Osteoblast (primary cell): ENCODE results near the gene IMPACT. TPM values are rescaled to one million over a fixed set of nuclear protein-coding genes. Genes with fewer than 3 reads are reported as not detected.

Experiments
- DNase-seq: peaks from one replicate; pipeline ENCODE4 v3.0.0; 2011; ENCODE audit warnings: low spot score, mixed read lengths; ENCODE audit not compliant: insufficient read length; ENCODE audit errors: missing footprints
- H2AFZ ChIP-seq: 2 replicates; pipeline ENCODE4 v1.6.0; 2011; ENCODE audit warnings: mild to moderate bottlenecking, low read length
- H3K27ac ChIP-seq: 2 replicates; pipeline ENCODE4 v1.5.1; 2011; ENCODE audit warnings: mild to moderate bottlenecking, low read depth, low read length, moderate library complexity
- H3K27me3 ChIP-seq: 2 replicates; pipeline ENCODE4 v1.6.0; 2012; ENCODE audit warnings: mild to moderate bottlenecking, control low read depth, inconsistent platforms, low read length, moderate library complexity; ENCODE audit not compliant: insufficient read depth
- H3K36me3 ChIP-seq: 2 replicates; pipeline ENCODE4 v1.5.1; 2011; ENCODE audit warnings: mild to moderate bottlenecking, low read length, control low read depth, moderate library complexity; ENCODE audit not compliant: insufficient read depth
- H3K4me1 ChIP-seq: 2 replicates; pipeline ENCODE4 v1.5.1; 2011; ENCODE audit warnings: mild to moderate bottlenecking, low read length, control low read depth, moderate library complexity; ENCODE audit not compliant: insufficient read depth
- H3K4me2 ChIP-seq: 2 replicates; pipeline ENCODE4 v1.6.0; 2011; ENCODE audit warnings: mild to moderate bottlenecking, low read length; ENCODE audit not compliant: insufficient read depth
- H3K4me3 ChIP-seq: fragments of 200-600 bp; sonication (generic); 3 replicates; pipeline ENCODE4 v1.5.1; 2012; ENCODE audit warnings: mild to moderate bottlenecking, low read length, inconsistent platforms; ENCODE audit not compliant: insufficient read depth
- H3K79me2 ChIP-seq: 2 replicates; pipeline ENCODE4 v1.6.0; 2012; ENCODE audit warnings: mild to moderate bottlenecking, low read length, control low read depth, inconsistent platforms; ENCODE audit not compliant: insufficient read depth
- H3K9me3 ChIP-seq: 2 replicates; pipeline ENCODE4 v1.5.1; 2011; ENCODE audit warnings: low read depth, low read length, control low read depth
- H4K20me1 ChIP-seq: 2 replicates; pipeline ENCODE4 v1.6.0; 2012; ENCODE audit warnings: mild to moderate bottlenecking, low read length, control low read depth; ENCODE audit not compliant: insufficient read depth
- CTCF ChIP-seq: IDR thresholded peaks from 2 replicates; pipeline ENCODE4 v1.5.1; 2011; ENCODE audit warnings: mild to moderate bottlenecking, low read depth, low read length, moderate library complexity; ENCODE audit errors: extremely low read depth
- total RNA-seq: library from RNA; depleted of rRNA; stranded (reverse); fragments of >200 nt; gene quantifications from 2 replicates; pipeline ENCODE4 v1.2.3, GENCODE V29; 2012

IMPACT gene
- total RNA-seq, 1 donor = 34.7 TPM

- Histone ChIP-seq H3K4me2 (no peak overlapping the region), H3K4me1 (no peaks in the 10 kb centered on the region), H2AFZ (no peak overlapping the region), H3K36me3 (no peaks in the 10 kb centered on the region), H3K9me3 (no peaks in the 10 kb centered on the region), H4K20me1 (no peaks in the 10 kb centered on the region), H3K79me2 (no peaks in the 10 kb centered on the region), H3K4me3 (no peak overlapping the region), H3K27me3 (no peaks in the 10 kb centered on the region), H3K27ac (no peak overlapping the region)
- TF ChIP-seq CTCF = no peak
- DNase-seq = no peak
Observed at GRCh38 chr18:24485681-24486080, 59.2 kb downstream of the IMPACT start.

- no peaks in the 10 kb centered on the region for H3K36me3 ChIP-seq
- H2AFZ ChIP-seq = no peak overlapping the region
- H3K9me3 ChIP-seq = no peaks in the 10 kb centered on the region
- no peak for DNase-seq
- H3K27me3 ChIP-seq = no peaks in the 10 kb centered on the region
- no peak overlapping the region for H3K4me3 ChIP-seq
- no peaks in the 10 kb centered on the region for H3K4me1 ChIP-seq
- no peak for TF ChIP-seq CTCF
- no peaks in the 10 kb centered on the region for H3K79me2 ChIP-seq
- H3K27ac ChIP-seq = no peak overlapping the region
- H4K20me1 ChIP-seq = no peaks in the 10 kb centered on the region
- no peak overlapping the region for H3K4me2 ChIP-seq
Observed at GRCh38 chr18:24486684-24487083, 60.2 kb downstream of the IMPACT start.

GRCh38 chr18:24488824-24489493 is 62.5 kb downstream of the IMPACT start:
- H3K4me1 ChIP-seq = no peaks in the 10 kb centered on the region
- no peak overlapping the region for H2AFZ ChIP-seq
- no peak overlapping the region for H3K27ac ChIP-seq
- no peaks in the 10 kb centered on the region for H3K79me2 ChIP-seq
- H4K20me1 ChIP-seq = no peaks in the 10 kb centered on the region
- no peaks in the 10 kb centered on the region for H3K36me3 ChIP-seq
- TF ChIP-seq CTCF = peak; percentile 67
- DNase-seq = peak; percentile 62
- no peak overlapping the region for H3K4me3 ChIP-seq
- H3K27me3 ChIP-seq = no peaks in the 10 kb centered on the region
- H3K9me3 ChIP-seq = no peaks in the 10 kb centered on the region
- H3K4me2 ChIP-seq = no peak overlapping the region

- no peaks in the 10 kb centered on the region for H4K20me1 ChIP-seq
- no peaks in the 10 kb centered on the region for H3K4me1 ChIP-seq
- no peak overlapping the region for H3K4me3 ChIP-seq
- H2AFZ ChIP-seq = peak overlapping the region; percentile 66
- no peak for TF ChIP-seq CTCF
- H3K9me3 ChIP-seq = no peaks in the 10 kb centered on the region
- peaks cover 3% of the 10 kb centered on the region for H3K27me3 ChIP-seq
- H3K4me2 ChIP-seq = no peak overlapping the region
- no peaks in the 10 kb centered on the region for H3K79me2 ChIP-seq
- H3K27ac ChIP-seq = no peak overlapping the region
- DNase-seq = no peak
- no peaks in the 10 kb centered on the region for H3K36me3 ChIP-seq
Observed at GRCh38 chr18:24490539-24490938, 64.1 kb downstream of the IMPACT start.
